NOMO-1 treated with dmso at 0.1 percent for 144 hours (cell line): ENCODE data around the gene CD69.
"Not testable (repeated sequence)": the region's sequence is repeated elsewhere in the genome, so short reads cannot be mapped to it uniquely, and the experiment has no call there.

Experiments
- DNase-seq: peaks from one replicate; lab custom pipeline; 2025; ENCODE audit not compliant: unreplicated experiment; lab: John Stamatoyannopoulos, UW

CD69 gene

DNA sequence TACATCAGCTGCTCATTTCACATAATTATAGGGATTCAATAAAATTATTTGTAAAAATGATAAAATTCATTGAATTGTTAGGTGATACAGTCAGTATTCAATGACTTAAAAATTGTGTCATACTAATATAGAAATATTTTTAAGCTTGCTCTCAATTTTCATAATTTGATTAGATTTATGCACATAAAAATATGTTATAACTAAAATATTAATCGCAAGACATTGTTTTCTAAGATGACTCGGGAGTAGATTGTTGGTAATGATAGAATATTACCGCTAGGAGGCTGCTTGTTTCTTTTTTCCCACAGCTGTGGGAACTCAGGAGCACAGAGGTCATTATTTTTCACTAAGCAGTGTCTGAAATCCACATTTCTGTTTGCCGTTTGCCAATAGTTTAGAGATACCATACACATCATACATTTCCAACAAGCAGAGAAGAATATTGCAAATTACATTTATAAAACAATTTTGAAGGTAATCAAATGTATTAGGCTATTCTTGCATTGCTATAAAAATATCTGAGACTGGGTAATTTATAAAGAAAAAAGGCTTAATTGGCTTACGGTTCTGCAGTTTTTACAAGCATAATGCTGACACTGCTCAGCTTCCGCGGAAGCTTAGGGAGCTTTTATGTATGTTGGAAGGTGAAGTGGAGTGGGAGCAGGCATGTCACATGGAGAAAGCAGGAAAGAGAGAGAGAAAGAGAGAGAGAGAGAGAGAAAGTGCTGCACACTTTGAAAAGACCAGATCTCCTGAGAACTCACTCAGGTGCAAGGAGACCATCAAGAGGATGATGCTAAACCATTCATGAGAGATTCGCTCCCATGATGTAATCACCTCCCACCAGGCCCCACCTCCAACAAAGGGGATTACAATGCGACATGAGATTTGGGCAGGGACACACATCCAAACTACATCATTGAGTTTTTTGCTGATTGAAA is 9.2 kb downstream of the CD69 start:
- DNase-seq, result peak; percentile 43

DNA sequence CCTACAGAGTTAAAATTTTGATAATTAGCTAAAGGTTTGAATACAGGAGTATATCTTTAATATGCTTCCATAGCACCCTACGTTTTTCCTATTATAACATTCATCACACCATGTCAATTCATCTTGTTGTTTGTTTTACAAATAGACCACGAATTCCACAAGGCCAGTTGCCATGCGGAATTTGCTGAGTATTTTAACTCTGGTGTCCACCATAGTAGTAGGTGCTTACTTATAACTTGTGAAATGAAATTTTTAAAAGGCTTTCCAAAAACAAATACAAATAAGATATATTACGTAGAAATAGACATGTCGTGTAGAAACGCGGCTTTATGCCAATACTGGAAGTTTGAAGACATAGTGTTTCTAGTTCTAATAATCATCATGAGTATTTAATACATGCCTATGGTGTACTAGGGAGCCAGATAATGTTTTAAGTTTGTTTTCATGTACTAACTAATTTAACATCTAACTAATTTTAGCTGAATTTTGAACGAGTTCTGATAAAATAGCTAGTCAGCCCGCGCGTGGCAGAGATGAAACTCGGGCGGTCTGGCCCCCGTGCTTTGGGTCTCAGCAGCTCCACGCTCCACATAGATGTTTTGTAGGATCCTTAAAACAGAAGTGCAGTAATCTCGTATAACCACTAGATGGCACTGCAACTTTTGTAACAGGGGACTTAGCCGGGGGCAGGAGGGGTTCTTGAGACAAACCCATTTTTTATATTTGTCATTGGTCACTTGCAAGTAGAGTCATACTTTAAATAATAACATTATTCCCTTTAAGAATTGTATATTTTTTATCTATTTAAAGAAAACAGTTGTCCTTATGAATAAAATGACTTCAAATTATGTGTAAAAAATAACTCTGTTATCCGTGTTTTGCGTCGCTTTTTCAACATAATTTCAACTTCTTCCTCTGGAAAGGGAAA is 10.2 kb downstream of the CD69 start:
- DNase-seq, result peak; percentile 54

DNA sequence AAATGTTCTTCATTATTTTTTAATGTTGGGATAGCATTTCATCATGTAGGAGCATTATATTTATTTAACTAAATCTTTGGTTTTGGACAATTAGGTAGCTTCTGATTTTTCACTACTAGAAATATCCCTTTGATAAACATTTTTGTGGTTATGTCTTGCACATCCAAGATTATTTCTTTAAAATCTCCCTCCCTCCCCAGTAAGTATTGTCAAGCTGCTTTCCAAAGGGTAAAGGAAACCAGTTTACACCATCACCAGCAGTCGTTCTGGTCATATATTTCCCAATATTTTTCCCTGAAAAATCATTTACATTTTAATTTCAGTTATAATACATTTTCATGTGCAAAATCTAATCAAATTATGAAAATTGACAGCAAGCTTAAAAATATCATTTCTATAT is 11.1 kb downstream of the CD69 start:
- no peak for DNase-seq

DNA sequence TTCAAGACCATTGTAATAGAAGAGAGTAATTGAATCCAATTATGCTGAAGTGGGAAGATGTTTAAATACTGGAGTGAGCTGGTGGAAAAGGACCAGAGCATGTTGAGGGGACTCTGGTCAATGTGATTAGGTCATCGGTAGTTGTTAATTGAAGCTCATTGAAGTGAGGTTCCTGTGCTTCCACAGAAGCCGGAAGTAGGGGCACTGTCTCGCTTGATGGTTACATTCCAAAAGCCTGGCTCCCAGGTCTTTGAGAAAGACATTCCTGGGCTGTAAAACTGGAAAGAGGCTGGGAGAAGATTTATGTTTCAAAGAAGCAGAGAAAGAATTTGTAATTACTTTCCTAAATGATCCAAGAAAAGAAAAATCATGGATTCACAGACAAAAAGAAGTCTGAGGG is 15.5 kb downstream of the CD69 start:
- no peak for DNase-seq

DNA sequence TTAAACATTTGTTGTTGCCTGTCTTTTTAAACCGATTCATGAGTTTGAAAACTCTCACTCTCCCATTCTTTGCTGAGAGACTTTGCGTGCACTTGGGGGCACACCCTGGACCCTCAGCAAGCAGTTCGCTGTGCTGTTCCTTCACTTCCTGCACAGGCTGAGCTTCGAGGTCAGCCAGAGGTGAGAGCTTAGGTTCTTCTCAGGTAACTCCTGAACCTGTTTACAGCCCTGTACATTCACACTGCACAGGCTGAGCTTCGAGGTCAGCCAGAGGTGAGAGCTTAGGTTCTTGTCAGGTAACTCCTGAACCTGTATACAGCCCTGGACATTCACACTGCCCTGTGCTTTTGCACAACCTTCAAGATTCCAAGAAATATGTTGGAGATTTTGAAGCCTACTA is 18.0 kb downstream of the CD69 start:
- no peak for DNase-seq

DNA sequence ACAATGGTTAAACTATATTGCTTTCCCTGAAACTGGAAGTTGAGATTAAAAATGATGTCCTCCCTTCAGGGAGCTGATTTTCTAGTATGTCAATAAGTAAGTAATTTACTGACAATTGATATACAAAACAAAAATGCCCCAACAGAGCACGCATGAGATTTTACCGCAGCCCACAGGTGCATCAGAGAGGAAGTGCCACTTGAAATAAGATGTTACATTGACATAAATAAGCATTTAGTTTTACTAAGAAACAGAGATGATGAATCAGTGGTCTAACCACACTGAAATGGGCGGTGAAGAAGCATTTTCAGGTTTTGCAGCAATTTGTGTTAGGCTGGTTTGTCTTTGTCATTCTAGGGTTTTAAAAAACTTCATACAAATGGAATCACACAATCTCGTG is 19.0 kb downstream of the CD69 start:
- DNase-seq, result peak; percentile 40

DNA sequence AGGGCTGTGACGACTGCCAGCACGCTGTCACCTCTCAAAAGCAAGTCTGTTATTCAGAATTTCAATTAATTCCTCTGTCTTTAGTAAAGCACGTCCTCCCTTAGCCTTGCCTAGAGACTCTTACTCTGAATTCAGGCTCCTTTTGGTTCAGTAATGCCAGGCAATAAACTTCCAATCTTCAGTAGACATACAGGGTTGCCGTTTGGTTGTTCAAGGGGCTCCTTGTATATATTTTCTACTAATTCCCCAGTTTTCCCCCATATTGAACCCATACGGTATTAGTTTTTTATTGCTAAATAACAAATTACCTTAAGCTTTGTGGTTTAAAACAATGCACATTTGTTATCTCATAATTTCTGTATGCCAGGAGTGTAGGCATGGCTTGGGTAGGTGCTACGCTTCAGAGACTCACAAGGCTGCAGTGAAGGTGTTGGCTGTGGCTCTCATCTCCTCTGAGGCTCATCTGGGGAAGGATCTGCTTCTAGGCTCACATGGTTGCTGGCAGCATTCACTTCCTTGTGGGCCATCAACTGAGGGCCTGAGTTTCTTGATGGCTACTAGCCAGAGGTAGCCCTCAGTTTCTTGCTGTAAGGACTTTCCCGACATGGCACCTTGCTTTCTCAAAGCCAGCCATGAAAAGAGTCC is 20.5 kb downstream of the CD69 start:
- no peak for DNase-seq

DNA sequence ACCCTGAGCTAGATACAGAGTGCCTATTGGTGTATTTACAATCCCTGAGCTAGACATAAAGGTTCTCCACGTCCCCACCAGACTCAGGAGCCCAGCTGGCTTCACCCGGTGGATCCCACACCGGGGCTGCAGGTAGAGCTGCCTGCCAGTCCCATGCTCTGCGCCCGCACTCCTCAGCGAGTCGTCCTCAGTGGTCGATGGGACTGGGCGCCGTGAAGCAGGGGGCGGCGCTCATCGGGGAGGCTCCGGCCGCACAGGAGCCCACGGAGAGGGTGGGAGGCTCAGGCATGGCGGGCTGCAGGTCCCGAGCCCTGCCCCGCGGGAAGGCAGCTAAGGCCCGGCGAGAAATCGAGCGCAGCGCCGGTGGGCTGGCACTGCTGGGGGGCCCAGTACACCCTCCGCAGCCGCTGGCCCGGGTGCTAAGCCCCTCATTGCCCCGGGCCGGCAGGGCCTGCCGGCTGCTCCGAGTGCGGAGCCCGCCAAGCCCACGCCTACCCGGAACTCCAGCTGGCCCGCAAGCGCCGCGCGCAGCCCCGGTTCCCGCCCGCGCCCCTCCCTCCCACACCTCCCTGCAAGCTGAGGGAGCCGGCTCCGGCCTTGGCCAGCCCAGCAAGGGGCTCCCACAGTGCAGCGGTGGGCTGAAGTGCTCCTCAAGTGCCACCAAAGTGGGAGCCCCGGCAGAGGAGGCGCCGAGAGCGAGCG is 21.1 kb downstream of the CD69 start:
- not testable (repeated sequence) for DNase-seq

DNA sequence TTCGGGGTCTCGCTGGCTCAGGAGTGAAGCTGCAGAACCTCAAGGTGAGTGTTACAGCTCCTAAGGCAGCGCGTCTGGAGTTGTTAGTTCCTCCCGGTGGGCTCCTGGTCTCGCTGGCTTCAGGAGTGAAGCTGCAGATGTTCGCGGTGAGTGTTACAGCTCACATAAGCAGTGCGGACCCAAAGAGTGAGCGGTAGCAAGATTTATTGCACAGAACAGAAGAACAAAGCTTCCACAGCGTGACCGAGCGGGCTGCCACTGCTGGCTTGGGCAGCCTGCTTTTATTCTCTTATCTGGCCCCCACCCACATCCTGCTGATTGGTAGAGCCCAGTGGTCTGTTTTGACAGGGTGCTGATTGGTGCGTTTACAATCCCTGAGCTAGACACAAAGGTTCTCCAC is 21.8 kb downstream of the CD69 start:
- DNase-seq, result not testable (repeated sequence)

DNA sequence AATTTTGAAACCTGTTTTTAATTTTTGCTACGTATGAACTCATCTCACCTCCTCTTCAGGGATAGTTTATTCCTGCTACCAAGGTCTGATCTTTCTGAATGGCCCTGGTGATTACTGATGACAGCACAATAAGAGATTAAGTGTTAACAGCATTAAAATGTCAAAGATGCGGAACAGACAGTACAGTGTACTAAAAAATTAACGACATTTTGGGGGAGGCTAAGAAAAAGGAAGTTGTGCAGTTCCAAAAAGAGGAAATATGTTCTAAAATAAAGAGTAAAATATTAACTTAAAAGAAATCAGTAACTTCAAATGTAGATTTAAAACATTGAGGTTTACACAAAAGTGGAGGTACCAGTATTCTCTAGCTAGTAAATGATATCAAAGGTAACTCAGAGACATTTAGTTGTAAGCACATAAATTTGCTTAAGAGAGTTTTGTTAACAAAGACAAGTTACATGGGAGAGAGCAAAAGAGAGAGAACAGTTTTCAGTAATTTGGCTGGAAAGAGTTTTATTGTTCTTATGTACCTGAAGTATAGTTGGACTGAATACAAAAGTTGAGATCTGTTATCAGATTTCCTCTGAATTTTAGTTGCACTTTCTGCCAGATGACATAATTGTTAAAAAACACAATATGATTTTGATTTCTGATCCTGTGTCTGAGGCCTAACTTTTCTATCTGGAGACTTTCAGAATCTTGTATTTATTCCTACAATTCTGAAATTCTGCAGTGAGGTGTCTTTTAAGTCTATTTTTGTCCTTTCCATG is 23.6 kb downstream of the CD69 start:
- DNase-seq, result peak; percentile 91

DNA sequence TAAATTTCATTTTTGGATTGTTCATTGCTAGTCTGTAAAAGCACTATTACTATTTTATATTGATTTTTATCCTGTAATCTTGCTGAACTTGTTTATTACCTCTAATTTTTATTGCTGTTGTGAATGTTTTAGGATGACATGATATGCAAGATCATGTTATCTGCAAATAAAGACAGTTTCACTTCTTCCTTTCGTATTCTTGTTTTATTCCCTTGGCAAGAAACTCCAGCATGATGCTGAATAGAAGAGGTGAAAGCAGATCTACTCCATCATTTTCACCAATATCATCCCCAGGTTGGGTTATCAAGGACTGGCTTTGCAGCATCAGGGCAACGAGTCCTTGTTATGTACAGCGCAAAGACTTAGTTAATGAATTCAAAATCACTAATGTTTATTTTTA is 25.1 kb downstream of the CD69 start:
- DNase-seq, result no peak

DNA sequence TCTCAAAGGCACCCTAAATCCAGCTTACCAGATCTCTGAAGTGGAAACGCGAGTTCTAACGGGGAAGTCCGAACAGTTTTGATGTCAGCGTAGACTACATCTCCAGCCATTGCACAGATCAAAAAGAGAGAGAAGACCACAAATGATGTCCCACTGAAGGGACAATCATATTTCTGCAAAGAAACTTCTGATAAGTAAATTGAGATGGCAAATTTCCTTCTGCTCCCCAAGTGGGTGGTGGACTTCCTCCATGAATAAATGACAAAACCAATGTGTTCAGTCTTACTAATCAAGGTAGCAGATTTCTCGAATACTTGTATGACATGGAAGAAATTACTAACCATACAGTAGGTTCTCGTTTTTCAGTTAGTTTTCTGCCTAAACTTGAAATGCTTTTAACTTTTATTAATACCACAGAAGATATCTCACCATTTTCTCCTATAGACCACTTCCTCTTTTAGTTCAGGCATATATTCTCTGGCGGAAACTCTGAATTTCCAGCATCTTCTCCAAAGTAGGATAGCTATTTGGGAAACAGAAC is 27.7 kb downstream of the CD69 start, which contains the start of gene CLECL1:
TSS of gene CLECL1 (minus strand) at position 177 of the 541 bp plus-strand sequence.
- peak; percentile 49 for DNase-seq

DNA sequence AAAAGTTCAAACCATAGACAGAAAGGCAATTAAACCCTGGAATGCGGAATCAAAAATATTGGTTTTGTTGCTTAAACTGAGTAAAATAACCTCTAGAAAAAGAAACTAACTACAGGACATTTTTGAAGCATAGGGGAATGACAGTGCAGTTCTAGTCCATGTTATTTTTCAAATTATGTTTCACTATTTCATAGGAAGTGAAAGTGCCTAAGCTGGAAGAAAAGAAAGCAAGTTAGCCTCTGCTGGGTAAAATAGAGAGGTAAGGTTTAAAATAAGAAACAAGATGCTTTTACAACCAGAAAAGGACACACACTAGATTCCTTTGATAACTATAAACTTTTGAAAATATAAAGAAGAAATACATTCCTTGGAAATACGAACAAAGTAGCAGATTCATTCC is 28.9 kb downstream of the CD69 start:
- peak; percentile 55 for DNase-seq

DNA sequence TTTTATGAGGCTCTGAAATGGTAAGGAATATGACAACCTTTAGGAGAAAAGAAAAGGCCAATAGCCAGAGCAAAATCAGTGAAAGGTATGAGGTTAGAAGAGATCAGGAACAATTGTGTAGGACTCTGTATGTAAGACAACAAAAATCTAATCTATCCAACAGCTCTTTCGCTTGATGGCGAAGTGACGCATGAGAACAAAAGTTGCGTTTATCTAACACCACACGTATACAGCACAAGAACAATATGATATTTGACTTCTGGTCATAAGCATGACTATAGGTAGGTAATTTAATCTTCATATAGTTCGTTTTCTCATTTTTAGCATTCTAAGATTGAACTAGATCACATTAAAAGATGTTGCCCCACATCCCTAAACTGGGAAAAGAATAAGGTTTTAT is 29.3 kb downstream of the CD69 start:
- no peak for DNase-seq

DNA sequence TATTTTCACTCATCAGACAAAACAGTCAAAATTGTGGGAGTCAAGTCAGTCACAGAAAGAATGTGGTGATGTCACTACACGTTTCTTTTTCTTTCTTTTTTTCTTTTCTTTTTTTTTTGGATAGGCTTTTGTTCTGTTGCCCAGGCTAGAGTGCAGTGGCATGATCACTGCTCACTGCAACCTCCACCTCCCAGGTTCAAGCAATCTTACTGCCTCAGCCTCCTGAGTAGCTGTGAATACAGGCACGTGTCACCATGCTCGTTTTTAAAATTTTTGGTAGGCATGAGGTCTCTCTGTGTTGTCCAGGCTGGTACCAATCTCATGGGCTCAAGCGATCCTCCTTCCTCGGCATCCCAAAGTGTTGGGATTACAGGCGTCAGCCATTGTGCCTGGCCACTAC is 30.1 kb downstream of the CD69 start:
- no peak for DNase-seq

DNA sequence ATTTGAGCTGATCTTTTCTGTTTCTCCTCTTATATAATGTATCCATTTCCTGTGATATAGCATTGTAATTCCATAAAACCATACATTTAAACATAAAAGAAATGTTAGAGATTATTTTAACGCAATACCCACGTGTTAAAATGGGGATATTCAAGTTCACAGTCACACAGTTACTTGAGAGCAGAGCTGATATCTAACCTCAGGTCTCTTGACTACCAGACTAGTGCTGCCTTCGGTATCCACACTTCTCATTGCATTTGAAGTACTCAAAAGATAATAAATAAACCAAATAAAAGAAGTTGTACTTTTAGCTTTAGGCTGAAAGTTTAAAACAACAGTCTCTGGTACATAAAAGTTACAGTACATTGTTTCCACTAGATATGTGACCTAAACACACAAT is 30.7 kb downstream of the CD69 start:
- no peak for DNase-seq

DNA sequence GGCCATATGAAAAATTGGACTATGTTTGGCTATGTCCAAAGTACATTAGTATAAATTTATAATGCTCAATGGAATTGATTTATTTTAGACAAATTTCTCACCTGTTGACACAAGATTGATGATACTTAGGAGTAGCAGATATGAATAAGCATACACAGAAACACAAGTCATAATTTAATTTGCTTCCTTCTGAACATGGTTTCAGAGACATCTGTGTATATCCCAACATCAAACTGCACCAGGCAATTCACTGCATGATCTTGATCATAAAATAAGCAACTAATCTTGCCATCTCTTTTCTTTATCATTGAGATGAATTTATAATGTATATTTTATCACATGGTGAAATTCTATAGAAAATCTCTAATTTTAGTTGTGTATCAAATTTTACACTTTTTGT is 31.6 kb downstream of the CD69 start:
- DNase-seq, result no peak

DNA sequence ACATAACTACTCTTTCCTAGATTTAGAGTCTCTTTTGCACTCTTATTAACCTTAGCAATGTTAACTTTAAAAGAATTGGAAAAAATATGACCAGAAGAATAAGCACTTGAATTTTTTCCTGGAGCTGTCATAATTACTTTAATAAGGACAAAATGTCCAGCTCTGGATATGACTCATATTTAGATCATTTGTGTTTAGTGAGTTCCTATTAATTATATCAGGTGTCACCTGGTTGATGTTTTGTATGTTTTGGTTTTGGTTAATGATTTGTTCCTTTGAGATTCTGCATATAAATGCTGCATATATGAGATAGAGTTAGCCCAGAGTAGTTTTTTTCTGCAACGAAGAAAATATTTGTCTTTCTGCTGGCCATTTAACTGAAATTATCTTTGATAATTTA is 32.9 kb downstream of the CD69 start:
- DNase-seq, result no peak

DNA sequence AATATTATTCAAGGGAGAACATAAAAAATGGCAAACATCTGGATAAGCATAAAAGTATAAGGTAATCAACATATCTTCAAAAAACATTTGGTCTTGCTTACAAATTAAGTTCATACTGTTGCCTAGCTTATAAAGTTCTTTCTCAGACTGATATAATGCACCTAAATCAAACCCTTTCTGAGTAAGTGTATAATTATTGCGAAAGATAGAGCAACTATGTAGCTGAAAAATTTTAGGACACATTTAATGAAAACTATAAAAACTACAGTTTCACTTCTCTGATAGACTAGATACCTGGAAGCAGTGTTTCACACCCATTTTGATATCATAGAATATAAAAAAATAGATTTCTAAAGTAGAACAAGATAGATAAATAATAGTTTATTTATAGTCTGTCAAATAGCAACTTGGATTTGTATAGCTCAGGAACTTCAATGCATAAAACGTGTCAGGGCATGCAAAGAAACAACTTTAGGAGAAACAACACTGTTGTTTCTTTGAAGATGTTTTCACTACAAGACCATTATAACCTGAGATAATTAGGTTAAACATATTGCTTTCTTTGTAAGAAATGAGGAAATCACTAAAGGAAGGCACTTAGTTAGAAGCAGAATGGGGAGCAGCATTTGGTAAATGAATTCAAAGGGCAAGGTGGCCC is 35.4 kb downstream of the CD69 start:
- DNase-seq, result no peak
